Measurements from ENCODE around the gene FAM170A. TPM values are rescaled to one million over a fixed set of nuclear protein-coding genes. Genes with fewer than 3 reads are reported as not detected.

Gene FAM170A
- total RNA-seq, 1 experiment from 2014 or later: not detected

GRCh38 chr5:119656023-119656422 is 26.7 kb downstream of the FAM170A start:
- intact Hi-C loops (cut with micrococcal nuclease): no loop called here
- Histone ChIP-seq H2AFZ (ENCODE audit: low read length) (no peak overlapping the region), H3K9me2 (replicated peaks; ENCODE audit: low read length) (no peaks in the 10 kb centered on the region), H3K36me3 (ENCODE audit: low read depth, low read length) (no peaks in the 10 kb centered on the region), H3K27ac (ENCODE audit: low read length) (no peak overlapping the region), H3K4me2 (ENCODE audit: low read length) (no peak overlapping the region), H3K27me3 (ENCODE audit: low read length) (no peaks in the 10 kb centered on the region), H4K20me1 (ENCODE audit: low read length) (no peaks in the 10 kb centered on the region), H3K79me2 (ENCODE audit: low read length) (no peaks in the 10 kb centered on the region), H3K4me3 (ENCODE audit: low read length) (no peak overlapping the region), H3K9me3 (ENCODE audit: low read length) (no peaks in the 10 kb centered on the region), H3K4me1 (ENCODE audit: insufficient read depth, low read length) (no peaks in the 10 kb centered on the region), H3K9ac (ENCODE audit: low read length) (no peak overlapping the region), H3F3A (ENCODE audit: low read length, unreplicated experiment) (no peaks in the 10 kb centered on the region)
- CTCF ChIA-PET: no interaction called here
- ATAC-seq (no peak), DNase-seq (no peak)
- no TSS peak for BruUV-seq (replicated peaks)
- no peak for TF ChIP-seq CTCF (conservative IDR thresholded peaks at IDR 0.05; ENCODE audit: low read depth, low read length)
- POLR2A ChIA-PET (ENCODE audit: unreplicated experiment): no interaction called here

DNA sequence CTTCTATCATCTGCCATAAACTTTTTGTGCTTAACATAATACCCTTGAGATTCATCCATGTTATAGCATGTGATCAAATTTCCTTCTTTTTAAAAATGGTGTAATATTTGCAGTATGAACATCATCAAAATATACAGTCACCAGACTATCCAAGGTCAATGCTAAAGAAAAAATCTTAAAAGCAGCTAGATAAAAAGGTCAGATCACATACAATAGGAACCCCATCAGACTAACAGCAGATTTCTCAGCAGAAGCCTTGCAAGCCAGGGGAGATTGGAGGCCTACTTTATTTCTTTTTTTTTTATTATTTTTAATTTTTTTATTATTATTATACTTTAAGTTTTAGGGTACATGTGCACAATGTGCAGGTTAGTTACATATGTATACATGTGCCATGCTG is 37.2 kb downstream of the FAM170A start:
- Histone ChIP-seq H3K79me2 (ENCODE audit: low read length) (no peaks in the 10 kb centered on the region), H4K20me1 (ENCODE audit: low read length) (no peaks in the 10 kb centered on the region), H3K9ac (ENCODE audit: low read length) (no peak overlapping the region), H2AFZ (ENCODE audit: low read length) (no peak overlapping the region), H3K4me1 (ENCODE audit: insufficient read depth, low read length) (no peaks in the 10 kb centered on the region), H3K4me3 (ENCODE audit: low read length) (no peak overlapping the region), H3F3A (ENCODE audit: low read length, unreplicated experiment) (no peaks in the 10 kb centered on the region), H3K9me3 (ENCODE audit: low read length) (no peaks in the 10 kb centered on the region), H3K27me3 (ENCODE audit: low read length) (no peaks in the 10 kb centered on the region), H3K9me2 (replicated peaks; ENCODE audit: low read length) (no peaks in the 10 kb centered on the region), H3K4me2 (ENCODE audit: low read length) (no peak overlapping the region), H3K27ac (ENCODE audit: low read length) (no peak overlapping the region), H3K36me3 (ENCODE audit: low read depth, low read length) (no peaks in the 10 kb centered on the region)
- CTCF ChIA-PET: no interaction called here
- TF ChIP-seq EZH2phosphoT487 (IDR thresholded peaks at IDR 0.05; ENCODE audit: borderline replicate concordance, low read length) (no peak), EZH2 (IDR thresholded peaks at IDR 0.05; ENCODE audit: low read length, unreplicated experiment) (no peak)
- DNase-seq: no peak
- no peak for ATAC-seq
- no TSS peak for BruUV-seq (replicated peaks)
- intact Hi-C loops (cut with micrococcal nuclease): no loop called here
- POLR2A ChIA-PET (ENCODE audit: unreplicated experiment): no interaction called here

DNA sequence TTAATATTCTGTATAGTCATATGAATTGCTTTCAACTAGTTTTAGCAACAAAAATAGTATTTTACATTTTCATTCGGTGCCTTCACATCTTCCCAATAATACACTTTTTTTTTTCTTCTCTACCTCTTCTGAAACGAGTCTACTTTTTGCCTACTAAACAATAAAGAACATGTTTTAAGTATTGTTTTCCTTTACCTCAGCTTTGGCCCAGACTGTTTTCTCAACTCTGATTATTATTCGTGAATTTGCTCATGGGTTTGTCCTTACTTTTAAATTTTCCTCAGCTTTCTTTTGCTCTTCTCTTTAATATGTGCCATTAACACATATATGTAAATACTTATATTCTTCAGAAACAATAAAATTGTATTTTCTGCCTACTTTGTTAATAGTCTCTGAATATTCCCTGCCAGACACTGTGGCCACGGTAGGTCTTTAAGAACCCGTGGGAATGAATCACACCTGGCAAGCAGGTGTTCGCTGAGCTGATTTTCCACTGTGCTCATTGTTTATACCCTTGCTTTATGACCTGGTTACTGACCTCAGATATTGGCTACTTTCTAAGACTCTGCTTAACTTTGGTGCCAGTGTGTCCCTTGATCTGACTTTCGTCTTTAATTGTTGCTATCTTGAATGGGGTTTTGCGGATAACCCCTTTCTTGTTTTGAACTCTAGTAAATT is 49.1 kb downstream of the FAM170A start:
- no peak for ATAC-seq
- no peak for DNase-seq
- no peak overlapping the region for H3K9ac ChIP-seq (ENCODE audit: low read length)
- H3K79me2 ChIP-seq (ENCODE audit: low read length): no peaks in the 10 kb centered on the region
- H3K27ac ChIP-seq (ENCODE audit: low read length): no peak overlapping the region
- H3K4me2 ChIP-seq (ENCODE audit: low read length): no peak overlapping the region
- ChIA-PET CTCF (no interaction called here), POLR2A (ENCODE audit: unreplicated experiment) (no interaction called here)
- BruUV-seq (replicated peaks): no TSS peak
- no peaks in the 10 kb centered on the region for H4K20me1 ChIP-seq (ENCODE audit: low read length)
- no peaks in the 10 kb centered on the region for H3K9me2 ChIP-seq (replicated peaks; ENCODE audit: low read length)
- H3K4me3 ChIP-seq (ENCODE audit: low read length): no peak overlapping the region
- H3F3A ChIP-seq (ENCODE audit: low read length, unreplicated experiment): no peaks in the 10 kb centered on the region
- TF ChIP-seq EZH2 (IDR thresholded peaks at IDR 0.05; ENCODE audit: low read length, unreplicated experiment): no peak
- intact Hi-C loops (cut with micrococcal nuclease): no loop called here
- no peaks in the 10 kb centered on the region for H3K9me3 ChIP-seq (ENCODE audit: low read length)
- H3K36me3 ChIP-seq (ENCODE audit: low read depth, low read length): no peaks in the 10 kb centered on the region
- no peak overlapping the region for H2AFZ ChIP-seq (ENCODE audit: low read length)
- no peaks in the 10 kb centered on the region for H3K4me1 ChIP-seq (ENCODE audit: insufficient read depth, low read length)
- H3K27me3 ChIP-seq (ENCODE audit: low read length): no peaks in the 10 kb centered on the region

GRCh38 chr5:119680080-119680479 is 50.7 kb downstream of the FAM170A start:
- H3K4me2 ChIP-seq (ENCODE audit: low read length): no peak overlapping the region
- no peaks in the 10 kb centered on the region for H3K9me2 ChIP-seq (replicated peaks; ENCODE audit: low read length)
- ChIA-PET POLR2A (ENCODE audit: unreplicated experiment) (no interaction called here), CTCF (no interaction called here)
- ATAC-seq (no peak), DNase-seq (no peak)
- no peak overlapping the region for H3K27ac ChIP-seq (ENCODE audit: low read length)
- no peaks in the 10 kb centered on the region for H3F3A ChIP-seq (ENCODE audit: low read length, unreplicated experiment)
- no peak overlapping the region for H3K9ac ChIP-seq (ENCODE audit: low read length)
- H3K9me3 ChIP-seq (ENCODE audit: low read length): no peaks in the 10 kb centered on the region
- intact Hi-C loops (cut with micrococcal nuclease): no loop called here
- H3K36me3 ChIP-seq (ENCODE audit: low read depth, low read length): no peaks in the 10 kb centered on the region
- no peak for TF ChIP-seq CTCF (conservative IDR thresholded peaks at IDR 0.05; ENCODE audit: low read depth, low read length)
- TF ChIP-seq EZH2 (IDR thresholded peaks at IDR 0.05; ENCODE audit: low read length, unreplicated experiment): no peak
- no peak for TF ChIP-seq EZH2phosphoT487 (IDR thresholded peaks at IDR 0.05; ENCODE audit: borderline replicate concordance, low read length)
- no peak overlapping the region for H3K4me3 ChIP-seq (ENCODE audit: low read length)
- no peaks in the 10 kb centered on the region for H3K4me1 ChIP-seq (ENCODE audit: insufficient read depth, low read length)
- no TSS peak for BruUV-seq (replicated peaks)
- H3K27me3 ChIP-seq (ENCODE audit: low read length): no peaks in the 10 kb centered on the region
- H3K79me2 ChIP-seq (ENCODE audit: low read length): no peaks in the 10 kb centered on the region
- no peak overlapping the region for H2AFZ ChIP-seq (ENCODE audit: low read length)
- H4K20me1 ChIP-seq (ENCODE audit: low read length): no peaks in the 10 kb centered on the region
